Peyer's patch (tissue), 4 donors: ENCODE measurements around the gene SMURF2. TPM values are rescaled to one million over a fixed set of nuclear protein-coding genes. Genes with fewer than 3 reads are reported as not detected.

ENCODE experiments used
- DNase-seq, 3 donors: peaks; one replicate each; pipeline ENCODE4 v3.0.0-alpha.2; 2017 to 2019
- H3K27ac ChIP-seq, 4 donors: fragments of 200-600 bp; sonication (generic); one replicate each; pipeline ENCODE4 v1.5.1; 2016 to 2019
- H3K27me3 ChIP-seq, 2 donors: fragments of 200-600 bp; sonication (generic); one replicate each; pipeline ENCODE4 v1.5.1; 2019
- H3K36me3 ChIP-seq, 3 donors: fragments of 200-600 bp; sonication (generic); one replicate each; pipeline ENCODE4 v1.5.1; 2016 to 2019
- H3K4me1 ChIP-seq, 4 donors: fragments of 200-600 bp; sonication (generic); one replicate each; pipeline ENCODE4 v1.5.1; 2016 to 2019
- H3K4me3 ChIP-seq, 4 donors: fragments of 200-600 bp; sonication (generic); 1 replicate in 3 of 4; 2 replicates in 1 of 4; pipeline ENCODE4 v1.5.1; 2016 to 2019; ENCODE audit warnings: mild to moderate bottlenecking in 1 of 4
- H3K9me3 ChIP-seq, 4 donors: fragments of 200-600 bp; sonication (generic); one replicate each; pipeline ENCODE4 v1.5.1; 2016 to 2019; ENCODE audit warnings: mild to moderate bottlenecking in 1 of 4
- CTCF ChIP-seq, 6 experiments: fragments of 450-650 bp in 4 of 6; fragments of 200-600 bp in 2 of 6; sonication (generic) in 1 of 6; IDR thresholded peaks; one replicate each; pipeline ENCODE4 v1.5.1; 2017 to 2019; ENCODE audit warnings: antibody characterized with exemption in 6 of 6, mild to moderate bottlenecking in 3 of 6, moderate library complexity in 1 of 6
- POLR2A ChIP-seq, 2 donors: fragments of 450-650 bp; IDR thresholded peaks; one replicate each; pipeline ENCODE4 v1.5.1; 2017; ENCODE audit warnings: antibody characterized with exemption in 2 of 2, mild to moderate bottlenecking in 2 of 2, moderate library complexity in 2 of 2
- total RNA-seq, 4 donors: library from RNA; depleted of rRNA; stranded (reverse); fragments of >200 nt; gene quantifications; one replicate each; pipeline ENCODE4 v1.1.0, GENCODE V29; 2016

The SMURF2 gene
- total RNA-seq, 4 donors from 2014 or later: 34.3 to 41.6 (median 37.5) TPM

GRCh38 chr17:64698725-64699124 is 36.6 kb upstream of the SMURF2 start:
- Histone ChIP-seq H3K36me3 (no peaks in the 10 kb centered on the region), H3K9me3 (no peaks in the 10 kb centered on the region), H3K4me3 (no peak overlapping the region), H3K4me1 (no peaks in the 10 kb centered on the region), H3K27ac (no peak overlapping the region), H3K27me3 (no peaks in the 10 kb centered on the region)
- TF ChIP-seq POLR2A (IDR thresholded peaks at IDR 0.05) (no peak), CTCF (IDR thresholded peaks at IDR 0.05) (no peak)
- DNase-seq: no peak

GRCh38 chr17:64694207-64694606 is 32.1 kb upstream of the SMURF2 start:
- no peak for TF ChIP-seq POLR2A (IDR thresholded peaks at IDR 0.05)
- no peak for TF ChIP-seq CTCF (IDR thresholded peaks at IDR 0.05)
- Histone ChIP-seq H3K9me3 (no peaks in the 10 kb centered on the region), H3K27me3 (no peaks in the 10 kb centered on the region), H3K27ac (peak overlapping the region in 2 of 4 donors; percentile 22 to 31), H3K4me1 (no peaks in the 10 kb centered on the region), H3K4me3 (no peak overlapping the region), H3K36me3 (no peaks in the 10 kb centered on the region)
- peak in 2 of 3 donors; percentile 61 to 86 for DNase-seq

GRCh38 chr17:64692187-64692586 is 30.1 kb upstream of the SMURF2 start:
- TF ChIP-seq CTCF (IDR thresholded peaks at IDR 0.05) (no peak), POLR2A (IDR thresholded peaks at IDR 0.05) (no peak)
- H3K9me3 ChIP-seq: no peaks in the 10 kb centered on the region
- H3K4me3 ChIP-seq: no peak overlapping the region
- no peak for DNase-seq
- no peaks in the 10 kb centered on the region for H3K36me3 ChIP-seq
- no peak overlapping the region for H3K27ac ChIP-seq
- no peaks in the 10 kb centered on the region for H3K27me3 ChIP-seq
- H3K4me1 ChIP-seq: no peaks in the 10 kb centered on the region

GRCh38 chr17:64689106-64689505 is 27.0 kb upstream of the SMURF2 start:
- no peaks in the 10 kb centered on the region for H3K36me3 ChIP-seq
- no peaks in the 10 kb centered on the region for H3K9me3 ChIP-seq
- no peaks in the 10 kb centered on the region for H3K27me3 ChIP-seq
- no peak overlapping the region for H3K4me3 ChIP-seq
- H3K4me1 ChIP-seq: no peaks in the 10 kb centered on the region
- no peak for TF ChIP-seq POLR2A (IDR thresholded peaks at IDR 0.05)
- TF ChIP-seq CTCF (IDR thresholded peaks at IDR 0.05): no peak
- H3K27ac ChIP-seq: no peak overlapping the region
- DNase-seq: no peak

GRCh38 chr17:64688481-64688880 is 26.4 kb upstream of the SMURF2 start:
- no peak for TF ChIP-seq CTCF (IDR thresholded peaks at IDR 0.05)
- no peak for TF ChIP-seq POLR2A (IDR thresholded peaks at IDR 0.05)

GRCh38 chr17:64687961-64688360 is 25.9 kb upstream of the SMURF2 start:
- Histone ChIP-seq H3K36me3 (no peaks in the 10 kb centered on the region), H3K4me3 (no peak overlapping the region), H3K27me3 (no peaks in the 10 kb centered on the region), H3K27ac (no peak overlapping the region), H3K9me3 (no peaks in the 10 kb centered on the region), H3K4me1 (no peaks in the 10 kb centered on the region)
- TF ChIP-seq POLR2A (IDR thresholded peaks at IDR 0.05) (no peak), CTCF (IDR thresholded peaks at IDR 0.05) (no peak)
- no peak for DNase-seq

More at GRCh38 chr17:64688481-64688880, 26.4 kb upstream of the SMURF2 start:
- no peaks in the 10 kb centered on the region for H3K4me1 ChIP-seq
- H3K4me3 ChIP-seq: no peak overlapping the region
- no peaks in the 10 kb centered on the region for H3K36me3 ChIP-seq
- no peaks in the 10 kb centered on the region for H3K9me3 ChIP-seq
- no peak overlapping the region for H3K27ac ChIP-seq
- DNase-seq: no peak
- H3K27me3 ChIP-seq: no peaks in the 10 kb centered on the region
